ENCODE measurements around the gene DCK.
"Not testable (repeated sequence)": the region's sequence is repeated elsewhere in the genome, so short reads cannot be mapped to it uniquely, and the experiment has no call there.

Gene DCK

GRCh38 chr4:71025654-71026053 is 32.2 kb downstream of the DCK start:
- DNase-seq (ENCODE audit: low read depth): no peak
- no peak overlapping the region for H3K4me3 ChIP-seq (ENCODE audit: low read depth, low read length)
- TF ChIP-seq CTCF (IDR thresholded peaks at IDR 0.05; ENCODE audit: low read depth, low read length) (no peak), MYC (IDR thresholded peaks at IDR 0.05; ENCODE audit: low read depth, low read length) (no peak), MAX (IDR thresholded peaks at IDR 0.05; ENCODE audit: low read depth, low read length) (no peak)

- no peak for TF ChIP-seq POLR2A (IDR thresholded peaks at IDR 0.05; ENCODE audit: extremely low read depth, insufficient read length)
- TF ChIP-seq MYC (IDR thresholded peaks at IDR 0.05; ENCODE audit: low read depth, low read length): no peak
- no peak for TF ChIP-seq CTCF (IDR thresholded peaks at IDR 0.05; ENCODE audit: low read depth, low read length)
- TF ChIP-seq MAX (IDR thresholded peaks at IDR 0.05; ENCODE audit: low read depth, low read length): no peak
- no peak for DNase-seq (ENCODE audit: low read depth)
- no peak overlapping the region for H3K4me3 ChIP-seq (ENCODE audit: low read depth, low read length)
These were observed 32.6 kb downstream of the DCK start for GRCh38 chr4:71026086-71026485.

GRCh38 chr4:71027611-71028010 is 34.2 kb downstream of the DCK start:
- DNase-seq (ENCODE audit: low read depth): no peak
- no peak overlapping the region for H3K4me3 ChIP-seq (ENCODE audit: low read depth, low read length)
- TF ChIP-seq MAX (IDR thresholded peaks at IDR 0.05; ENCODE audit: low read depth, low read length) (no peak), CTCF (IDR thresholded peaks at IDR 0.05; ENCODE audit: low read depth, low read length) (no peak), POLR2A (IDR thresholded peaks at IDR 0.05; ENCODE audit: extremely low read depth, insufficient read length) (no peak), MYC (IDR thresholded peaks at IDR 0.05; ENCODE audit: low read depth, low read length) (no peak)

GRCh38 chr4:71029504-71029903 is 36.1 kb downstream of the DCK start:
- TF ChIP-seq CTCF (IDR thresholded peaks at IDR 0.05; ENCODE audit: low read depth, low read length) (no peak), MAX (IDR thresholded peaks at IDR 0.05; ENCODE audit: low read depth, low read length) (no peak), POLR2A (IDR thresholded peaks at IDR 0.05; ENCODE audit: extremely low read depth, insufficient read length) (no peak), MYC (IDR thresholded peaks at IDR 0.05; ENCODE audit: low read depth, low read length) (no peak)
- no peak for DNase-seq (ENCODE audit: low read depth)
- no peak overlapping the region for H3K4me3 ChIP-seq (ENCODE audit: low read depth, low read length)

GRCh38 chr4:71032106-71032505 is 38.7 kb downstream of the DCK start:
- H3K4me3 ChIP-seq (ENCODE audit: low read depth, low read length); DNase-seq (ENCODE audit: low read depth): not testable (repeated sequence)

GRCh38 chr4:71045256-71045655 is 51.8 kb downstream of the DCK start:
- no peak for TF ChIP-seq POLR2A (IDR thresholded peaks at IDR 0.05; ENCODE audit: extremely low read depth, insufficient read length)
- TF ChIP-seq MAX (IDR thresholded peaks at IDR 0.05; ENCODE audit: low read depth, low read length): no peak
- TF ChIP-seq MYC (IDR thresholded peaks at IDR 0.05; ENCODE audit: low read depth, low read length): no peak
- no peak for TF ChIP-seq CTCF (IDR thresholded peaks at IDR 0.05; ENCODE audit: low read depth, low read length)
- no peak for DNase-seq (ENCODE audit: low read depth)
- H3K4me3 ChIP-seq (ENCODE audit: low read depth, low read length): no peak overlapping the region
